ENCODE data around the gene ZNF573.
"Not testable (repeated sequence)": the region's sequence is repeated elsewhere in the genome, so short reads cannot be mapped to it uniquely, and the experiment has no call there.

Gene ZNF573

GRCh38 chr19:37779127-37780005 lies at the start of gene ZNF573:
ZNF573 (minus strand) TSS chr19:37779586; CDS start chr19:37773729, 5,857 bp downstream.
- peak; percentile 46 to 57 (median 51) for DNase-seq (ENCODE audit: low read depth in 2 of 3, low spot score in 2 of 3)

- peak in 2 of 3 experiments; percentile 1 to 9 for DNase-seq (ENCODE audit: low read depth in 2 of 3, low spot score in 2 of 3)
Observed at GRCh38 chr19:37817180-37817981, 38.0 kb upstream of the ZNF573 start.

GRCh38 chr19:37815611-37816010 lies 36.2 kb upstream of the ZNF573 start:
- DNase-seq (ENCODE audit: low read depth in 2 of 3, low spot score in 2 of 3), result not testable (repeated sequence)

GRCh38 chr19:37813340-37813739 lies 34.0 kb upstream of the ZNF573 start:
- no peak for DNase-seq (ENCODE audit: low read depth in 2 of 3, low spot score in 2 of 3)

GRCh38 chr19:37809366-37809765 lies 30.0 kb upstream of the ZNF573 start:
- DNase-seq (ENCODE audit: low read depth in 2 of 3, low spot score in 2 of 3), result no peak

- no peak for DNase-seq (ENCODE audit: low read depth in 2 of 3, low spot score in 2 of 3)
Observed at GRCh38 chr19:37803249-37803840, 24.0 kb upstream of the ZNF573 start.

GRCh38 chr19:37790244-37790925 lies 11.0 kb upstream of the ZNF573 start:
- DNase-seq (ENCODE audit: low read depth in 2 of 3, low spot score in 2 of 3), result no peak

- DNase-seq (ENCODE audit: low read depth in 2 of 3, low spot score in 2 of 3), result no peak
Observed at GRCh38 chr19:37778613-37779126, 716 bp downstream of the ZNF573 start.

- no peak for DNase-seq (ENCODE audit: low read depth in 2 of 3, low spot score in 2 of 3)
Observed at GRCh38 chr19:37770985-37771384, 8.4 kb downstream of the ZNF573 start.

- DNase-seq (ENCODE audit: low read depth in 2 of 3, low spot score in 2 of 3), result no peak
Observed at GRCh38 chr19:37763488-37763887, 15.9 kb downstream of the ZNF573 start.

GRCh38 chr19:37757683-37758082 lies 21.7 kb downstream of the ZNF573 start:
- not testable (repeated sequence) for DNase-seq (ENCODE audit: low read depth in 2 of 3, low spot score in 2 of 3)

GRCh38 chr19:37738371-37738770 lies 41.0 kb downstream of the ZNF573 start:
- no peak for DNase-seq (ENCODE audit: low read depth in 2 of 3, low spot score in 2 of 3)

- DNase-seq (ENCODE audit: low read depth in 2 of 3, low spot score in 2 of 3), result no peak
Observed at GRCh38 chr19:37725181-37725580, 54.2 kb downstream of the ZNF573 start.

GRCh38 chr19:37719927-37720265 lies 59.5 kb downstream of the ZNF573 start:
- no peak for DNase-seq (ENCODE audit: low read depth in 2 of 3, low spot score in 2 of 3)

GRCh38 chr19:37719111-37719926 lies 60.1 kb downstream of the ZNF573 start, which contains the start of gene ZNF607:
ZNF607 (minus strand) TSS chr19:37719761; CDS start chr19:37711618, 8,143 bp downstream.
- peak; percentile 66 to 69 (median 68) for DNase-seq (ENCODE audit: low read depth in 2 of 3, low spot score in 2 of 3)

GRCh38 chr19:37718304-37718703 lies 61.1 kb downstream of the ZNF573 start:
- DNase-seq (ENCODE audit: low read depth in 2 of 3, low spot score in 2 of 3), result no peak

- DNase-seq (ENCODE audit: low read depth in 2 of 3, low spot score in 2 of 3), result no peak
Observed at GRCh38 chr19:37716140-37716539, 63.2 kb downstream of the ZNF573 start.

GRCh38 chr19:37706052-37706605 lies 73.3 kb downstream of the ZNF573 start:
- DNase-seq (ENCODE audit: low read depth in 2 of 3, low spot score in 2 of 3), result no peak

GRCh38 chr19:37699057-37699456 lies 80.3 kb downstream of the ZNF573 start:
- DNase-seq (ENCODE audit: low read depth in 2 of 3, low spot score in 2 of 3), result no peak

GRCh38 chr19:37698216-37698615 lies 81.2 kb downstream of the ZNF573 start:
- no peak for DNase-seq (ENCODE audit: low read depth in 2 of 3, low spot score in 2 of 3)

Data from activated CD8-positive, alpha-beta memory T cell treated with anti-CD3 and anti-CD28 coated beads for 48 hours (primary cell).